HG02798 (cell line): ENCODE results near the gene CREB3L1.

ENCODE experiments used
- ATAC-seq: cut with Tn5 transposase; IDR thresholded peaks from one replicate; pipeline ENCODE4 v1.9.1; 2021; ENCODE audit warnings: mild to moderate bottlenecking; ENCODE audit not compliant: unreplicated experiment, poor library complexity

CREB3L1 gene

DNA sequence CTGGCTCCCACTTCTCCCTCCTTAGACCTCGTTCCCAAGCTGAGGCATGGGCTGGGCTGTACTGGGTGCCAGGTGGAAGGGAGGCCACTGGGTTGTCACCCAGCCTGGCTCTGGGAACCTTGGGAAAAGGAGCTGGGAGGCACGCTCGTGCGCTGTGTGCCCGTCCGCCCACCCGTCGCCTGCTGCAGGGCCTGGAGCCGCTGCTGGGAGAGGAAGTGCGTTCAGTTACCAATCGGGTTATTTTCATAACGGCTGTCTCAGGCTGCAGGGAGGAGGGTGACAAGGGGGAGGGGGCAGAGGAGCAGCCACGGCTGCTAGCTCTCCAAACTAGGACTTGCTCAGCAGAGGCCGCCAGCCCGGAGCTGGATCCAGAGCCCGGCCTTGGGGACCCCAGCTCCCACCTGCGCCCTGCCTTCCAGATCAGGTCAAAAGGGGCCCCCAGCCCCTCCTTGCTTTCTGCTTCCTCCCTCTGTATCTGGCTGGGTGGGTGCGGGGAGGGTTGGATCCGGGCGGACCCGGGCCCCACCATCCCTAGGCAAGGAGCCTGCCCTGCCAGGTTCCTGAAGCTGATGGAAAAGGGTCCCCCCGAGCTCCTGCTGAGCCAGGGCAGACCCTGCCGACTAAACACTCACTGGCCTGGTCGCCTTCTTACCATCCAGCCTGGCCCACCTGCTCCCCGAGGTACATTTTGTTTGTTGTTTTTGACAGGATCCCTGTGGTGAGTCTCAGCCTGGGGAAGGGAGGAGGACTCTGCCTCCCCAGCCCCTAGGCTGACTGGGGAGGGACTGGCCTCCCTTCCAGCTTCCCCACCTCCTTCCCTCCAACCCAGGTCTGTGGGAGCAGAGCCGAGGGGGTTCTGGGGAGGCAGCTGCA is 84.1 kb downstream of the CREB3L1 start:
- peak; percentile 90 for ATAC-seq

DNA sequence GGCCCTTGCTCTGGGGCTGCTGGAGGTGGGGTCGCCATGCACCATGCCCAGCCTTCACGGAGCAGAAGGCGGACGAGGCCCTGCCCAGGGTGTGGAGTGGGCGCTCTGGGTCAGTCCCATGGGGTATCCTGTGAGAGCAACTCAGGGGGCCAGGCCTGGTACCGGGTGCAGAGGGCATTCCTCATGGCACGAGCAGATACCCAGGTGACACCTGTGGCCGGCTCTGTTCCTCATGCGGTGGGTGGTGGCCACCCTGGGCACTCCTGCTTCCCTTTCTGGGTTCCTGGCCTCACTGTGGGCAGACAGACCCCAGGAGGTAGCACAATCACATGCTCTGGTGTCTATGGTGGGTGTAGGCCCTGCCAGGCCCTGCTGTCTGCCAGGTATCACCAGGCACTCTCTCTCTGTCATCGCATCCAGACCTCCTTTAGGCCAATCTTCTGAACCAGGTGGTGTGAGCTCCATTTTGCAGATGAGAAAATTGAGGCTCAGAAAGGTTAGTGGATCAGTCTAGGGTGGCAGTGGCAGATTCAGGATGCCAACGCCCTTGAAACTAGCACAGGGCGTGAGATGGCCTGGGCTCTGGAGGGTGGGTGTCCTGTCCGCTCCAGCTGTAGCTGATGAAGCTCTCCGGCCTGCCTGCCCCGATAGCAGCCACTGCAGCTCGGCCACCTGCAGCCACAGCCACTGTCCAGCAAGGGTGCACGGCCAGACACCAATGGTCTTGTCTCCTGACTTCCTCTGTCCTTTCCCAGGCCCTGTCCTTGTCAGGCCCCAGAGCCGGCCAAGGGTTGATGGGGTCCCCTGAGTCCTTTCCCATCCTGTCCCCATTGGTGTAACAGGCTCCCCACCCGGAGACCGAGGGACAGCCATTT is 84.9 kb downstream of the CREB3L1 start:
- ATAC-seq: no peak

DNA sequence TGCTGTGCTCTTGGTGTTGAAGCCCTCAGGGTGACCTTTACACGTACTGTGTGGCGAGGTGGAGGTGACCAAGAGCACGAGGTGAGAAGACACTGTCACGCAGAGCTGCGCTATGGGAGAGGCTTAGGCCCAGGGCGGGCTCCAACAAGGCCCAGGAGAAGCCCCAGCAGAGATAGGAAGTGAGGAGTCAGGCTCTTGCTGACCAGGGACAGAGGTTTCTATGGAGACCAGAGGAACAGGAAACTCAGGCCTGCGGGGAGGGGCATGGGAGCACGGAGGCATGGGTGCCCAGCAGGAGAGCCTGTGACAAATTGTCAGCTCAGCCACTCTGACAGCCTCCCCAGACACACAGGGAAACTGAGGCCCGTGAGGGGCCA is 85.6 kb downstream of the CREB3L1 start:
- ATAC-seq: no peak

DNA sequence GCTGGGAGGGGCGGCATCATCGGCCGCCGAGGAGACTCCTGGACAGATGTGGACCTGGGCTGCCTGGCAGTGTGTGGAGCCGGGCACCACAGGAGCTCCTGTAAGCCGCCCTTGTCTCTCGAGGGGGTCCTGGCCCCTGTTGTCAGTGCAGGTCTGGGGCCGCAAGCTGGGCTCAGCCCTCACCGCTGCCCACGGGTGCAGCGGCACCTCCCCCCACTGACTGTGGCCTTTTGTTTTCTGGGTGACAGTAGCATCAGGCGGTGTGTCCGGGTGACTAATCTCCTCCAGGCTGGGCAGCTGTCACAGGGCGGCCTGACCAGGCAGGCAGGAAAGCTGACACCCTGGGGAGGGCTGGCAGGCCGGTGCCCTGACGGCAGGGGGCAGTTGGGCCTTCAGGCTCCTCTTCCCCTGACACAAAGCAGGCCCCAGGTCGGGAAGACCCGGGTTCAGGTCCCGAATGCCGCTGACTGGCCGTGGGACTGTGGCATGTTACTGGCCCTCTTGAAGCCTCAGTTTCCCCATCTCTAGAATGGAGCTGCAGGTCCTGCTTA is 86.1 kb downstream of the CREB3L1 start:
- ATAC-seq: no peak

DNA sequence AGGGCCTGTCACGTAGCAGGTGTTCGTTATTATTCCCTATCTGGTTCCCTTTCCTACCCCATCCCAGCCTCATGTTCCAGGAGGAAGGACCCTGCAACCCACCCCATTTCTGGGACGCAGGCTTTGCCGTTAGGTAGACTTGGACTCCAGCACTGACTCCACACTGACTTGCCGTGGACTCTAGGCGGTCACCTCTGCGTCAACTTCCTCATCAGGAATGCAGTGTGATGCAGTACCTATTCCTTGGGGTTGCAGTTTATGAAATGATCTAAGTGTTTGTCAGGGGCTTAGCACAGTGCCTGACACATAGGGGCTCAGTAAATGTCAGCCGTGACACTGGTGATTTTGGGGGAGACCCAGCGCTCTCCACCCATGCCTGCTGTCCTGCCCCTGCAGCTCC is 86.6 kb downstream of the CREB3L1 start:
- ATAC-seq: no peak

DNA sequence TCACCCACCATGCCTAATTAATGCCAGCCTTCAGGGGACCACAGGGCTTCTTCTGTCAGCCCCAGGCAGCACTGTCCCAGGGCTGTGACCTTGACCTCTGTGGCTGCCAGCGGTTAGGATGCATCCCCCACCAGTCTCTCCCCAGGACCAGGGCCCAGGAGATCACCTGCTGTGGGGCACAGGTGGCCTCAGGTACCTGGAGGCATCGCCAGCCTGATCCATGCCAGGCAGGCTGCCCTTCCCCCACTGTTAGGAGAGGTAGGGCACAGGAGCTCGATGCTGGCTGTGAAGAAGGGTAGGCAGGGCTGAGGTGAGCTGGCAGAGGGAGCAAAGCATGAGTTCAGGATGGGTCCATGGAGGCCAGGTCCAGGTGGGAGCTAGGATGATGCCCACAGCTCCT is 87.3 kb downstream of the CREB3L1 start:
- no peak for ATAC-seq

DNA sequence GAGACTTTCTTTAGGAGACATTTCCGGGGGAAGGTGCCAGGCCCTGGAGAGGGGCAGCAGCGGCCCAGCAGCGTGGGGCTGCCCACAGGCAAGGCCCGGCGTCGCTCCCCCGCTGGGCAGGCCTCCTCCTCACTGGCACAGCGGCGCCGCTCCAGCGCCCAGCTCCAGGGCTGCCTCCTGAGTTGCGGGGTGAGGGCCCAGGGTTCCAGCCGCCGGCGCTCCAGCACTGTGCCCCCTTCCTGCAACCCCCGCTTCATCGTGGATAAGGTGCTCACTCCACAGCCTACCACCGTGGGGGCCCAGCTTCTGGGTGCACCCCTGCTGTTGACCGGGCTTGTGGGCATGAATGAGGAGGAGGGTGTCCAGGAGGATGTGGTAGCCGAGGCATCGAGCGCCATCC is 88.8 kb downstream of the CREB3L1 start:
- ATAC-seq: no peak

DNA sequence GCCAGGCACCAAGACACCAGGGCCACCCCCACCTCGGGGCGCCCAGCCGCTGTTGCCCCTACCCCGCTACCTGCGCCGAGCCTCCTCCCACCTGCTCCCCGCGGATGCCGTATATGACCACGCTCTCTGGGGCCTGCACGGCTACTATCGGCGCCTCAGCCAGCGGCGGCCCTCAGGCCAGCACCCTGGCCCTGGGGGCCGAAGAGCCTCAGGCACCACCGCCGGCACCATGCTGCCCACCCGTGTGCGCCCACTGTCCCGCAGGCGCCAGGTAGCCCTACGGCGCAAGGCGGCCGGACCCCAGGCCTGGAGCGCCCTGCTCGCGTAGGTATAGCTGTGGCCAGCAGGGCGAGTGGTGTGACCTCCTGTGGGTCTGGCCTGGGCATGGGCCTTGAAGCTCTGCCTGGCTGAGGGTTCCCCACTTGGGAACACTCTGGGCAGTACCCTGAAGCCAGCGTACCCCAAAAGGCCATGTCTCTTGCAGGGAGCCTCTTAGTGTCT is 89.2 kb downstream of the CREB3L1 start:
- no peak for ATAC-seq

DNA sequence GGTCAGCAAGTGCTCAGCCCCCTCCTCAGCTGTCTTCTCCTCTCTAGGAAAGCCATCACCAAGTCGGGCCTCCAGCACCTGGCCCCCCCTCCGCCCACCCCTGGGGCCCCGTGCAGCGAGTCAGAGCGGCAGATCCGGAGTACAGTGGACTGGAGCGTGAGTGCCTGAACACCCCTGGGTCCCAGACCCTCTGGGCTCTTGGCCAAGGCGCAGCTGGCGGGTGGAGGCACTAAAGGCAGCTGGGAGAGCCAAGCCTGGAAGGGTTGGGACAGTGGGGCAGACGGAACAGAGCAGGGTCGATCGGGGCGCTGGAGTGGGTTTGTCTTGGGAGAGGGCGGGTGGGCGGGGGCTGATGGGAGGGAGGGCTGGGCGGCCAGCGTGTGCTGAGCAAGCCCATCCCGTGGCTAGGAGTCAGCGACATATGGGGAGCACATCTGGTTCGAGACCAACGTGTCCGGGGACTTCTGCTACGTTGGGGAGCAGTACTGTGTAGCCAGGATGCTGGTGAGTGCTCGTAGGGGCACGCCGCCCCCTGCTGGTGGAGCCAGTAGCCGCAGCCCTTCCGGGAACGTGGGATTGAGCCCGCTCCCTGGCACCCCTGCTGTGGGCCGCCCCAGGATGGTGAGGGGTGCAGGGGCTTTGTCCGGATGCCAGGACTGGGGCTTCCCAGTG is 89.9 kb downstream of the CREB3L1 start:
- ATAC-seq: peak; percentile 65

DNA sequence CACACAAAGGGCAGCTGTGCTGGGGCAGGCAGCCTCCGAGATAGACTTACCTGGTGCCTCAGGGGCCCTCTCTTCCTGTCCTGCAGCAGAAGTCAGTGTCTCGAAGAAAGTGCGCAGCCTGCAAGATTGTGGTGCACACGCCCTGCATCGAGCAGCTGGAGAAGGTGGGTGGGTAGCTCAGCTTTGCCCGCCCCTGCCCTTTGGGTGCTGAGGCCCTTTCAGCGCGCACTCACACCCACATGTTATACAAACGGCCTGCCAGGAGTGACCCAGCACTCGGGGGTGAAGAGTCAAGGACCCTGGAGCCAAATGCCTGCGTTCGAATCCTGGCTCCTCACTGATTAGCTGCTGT is 90.4 kb downstream of the CREB3L1 start:
- no peak for ATAC-seq

DNA sequence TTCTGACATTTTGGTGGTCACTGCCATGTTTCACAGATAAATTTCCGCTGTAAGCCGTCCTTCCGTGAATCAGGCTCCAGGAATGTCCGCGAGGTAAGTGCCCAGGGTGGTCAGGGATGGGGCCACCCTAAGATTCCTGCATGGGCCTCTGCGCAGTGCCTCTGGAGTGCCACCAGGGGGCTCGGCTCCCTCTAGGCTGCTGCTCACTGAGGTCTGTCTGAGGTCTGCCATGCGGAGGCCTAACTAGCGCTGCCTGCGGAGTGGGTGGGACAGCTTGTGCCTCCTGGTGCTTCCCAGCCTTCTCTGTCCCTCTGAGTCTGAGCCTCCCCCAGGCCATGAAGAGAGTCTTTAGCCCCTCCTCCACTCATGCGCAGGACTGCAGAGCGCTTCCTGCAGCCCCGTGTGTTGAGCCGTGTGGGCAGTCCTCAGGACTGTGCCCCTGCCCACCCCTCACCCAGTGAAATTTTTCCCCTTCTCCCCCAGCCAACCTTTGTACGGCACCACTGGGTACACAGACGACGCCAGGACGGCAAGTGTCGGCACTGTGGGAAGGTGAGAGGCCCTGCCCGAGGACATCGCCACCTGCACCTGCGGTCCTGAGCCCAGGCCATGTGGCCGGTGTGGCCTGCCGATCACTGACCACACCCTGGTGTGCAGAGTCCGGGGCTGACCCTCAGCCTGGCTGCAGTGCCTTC is 92.1 kb downstream of the CREB3L1 start:
- ATAC-seq: peak; percentile 46

DNA sequence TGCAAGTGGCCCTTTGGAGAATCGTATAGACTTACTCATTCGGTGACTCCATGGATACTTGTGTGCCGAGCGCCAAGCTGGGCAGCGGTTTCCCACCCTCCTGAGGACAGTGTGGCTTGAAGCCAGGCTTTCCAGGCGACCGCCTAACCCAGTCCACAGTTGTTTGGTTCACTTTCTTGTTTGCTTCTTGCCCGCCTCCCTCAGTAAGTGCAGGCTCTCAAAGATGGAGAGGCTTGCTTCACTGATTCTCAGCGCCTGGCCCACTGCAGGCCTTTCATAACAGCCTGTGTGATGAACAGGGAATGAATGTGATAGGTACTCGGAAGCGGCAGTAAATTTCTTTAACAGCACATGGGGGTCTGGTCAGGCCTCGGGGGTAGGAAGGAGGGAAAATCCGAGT is 92.8 kb downstream of the CREB3L1 start:
- ATAC-seq: no peak
